ENCODE results near the gene POLR1B.
"Not testable (repeated sequence)": the region's sequence is repeated elsewhere in the genome, so short reads cannot be mapped to it uniquely, and the experiment has no call there.

POLR1B gene

GRCh38 chr2:112602917-112603316, 60.7 kb downstream of the POLR1B start:
- FAIRE-seq: no peak

- FAIRE-seq: no peak
These were observed 61.5 kb downstream of the POLR1B start for GRCh38 chr2:112603731-112604130.

GRCh38 chr2:112604952-112605351, 62.7 kb downstream of the POLR1B start:
- FAIRE-seq: no peak

GRCh38 chr2:112605926-112606325, 63.7 kb downstream of the POLR1B start:
- FAIRE-seq: no peak

GRCh38 chr2:112606547-112606946, 64.3 kb downstream of the POLR1B start:
- no peak for FAIRE-seq

GRCh38 chr2:112607680-112608438, 65.6 kb downstream of the POLR1B start:
- FAIRE-seq: no peak

- not testable (repeated sequence) for FAIRE-seq
These were observed 67.1 kb downstream of the POLR1B start for GRCh38 chr2:112609320-112609719.

GRCh38 chr2:112612283-112612682, 70.0 kb downstream of the POLR1B start:
- FAIRE-seq: not testable (repeated sequence)

- no peak for FAIRE-seq
These were observed 72.1 kb downstream of the POLR1B start for GRCh38 chr2:112614201-112614840.

- FAIRE-seq: no peak
These were observed 72.8 kb downstream of the POLR1B start for GRCh38 chr2:112615051-112615450.

GRCh38 chr2:112615798-112616197, 73.5 kb downstream of the POLR1B start:
- FAIRE-seq: not testable (repeated sequence)

- FAIRE-seq: no peak
These were observed 76.1 kb downstream of the POLR1B start for GRCh38 chr2:112618383-112618782.

GRCh38 chr2:112621790-112622527, 79.7 kb downstream of the POLR1B start:
- no peak for FAIRE-seq

- FAIRE-seq: no peak
These were observed 80.2 kb downstream of the POLR1B start for GRCh38 chr2:112622528-112622849.

- no peak for FAIRE-seq
These were observed 81.9 kb downstream of the POLR1B start for GRCh38 chr2:112623913-112624777.

GRCh38 chr2:112625474-112626114, 83.3 kb downstream of the POLR1B start:
- FAIRE-seq: no peak

- FAIRE-seq: no peak
These were observed 84.4 kb downstream of the POLR1B start for GRCh38 chr2:112626604-112627059.
